ENCODE measurements around the gene CGB2. TPM values are rescaled to one million over a fixed set of nuclear protein-coding genes. Genes with fewer than 3 reads are reported as not detected.
"Not testable (repeated sequence)": the region's sequence is repeated elsewhere in the genome, so short reads cannot be mapped to it uniquely, and the experiment has no call there.

CGB2 gene
- total and polyA plus RNA-seq, 5 donors: not detected

GRCh38 chr19:49020931-49021895, 10.5 kb upstream of the CGB2 start:
- 41% methylated on average over 16 of the region's 16 CpGs for WGBS
- Histone ChIP-seq H3K27ac (ENCODE audit: low read length) (no peak overlapping the region), H3K4me3 (ENCODE audit: low read length) (no peak overlapping the region), H3K27me3 (ENCODE audit: control insufficient read depth, insufficient read depth) (no peaks in the 10 kb centered on the region), H3K9me3 (ENCODE audit: control insufficient read depth, low read length) (no peaks in the 10 kb centered on the region), H3K4me1 (ENCODE audit: control insufficient read depth, insufficient read depth, low read length) (no peaks in the 10 kb centered on the region)
- ATAC-seq: no peak
- intact Hi-C loops (cut with DNase I): no loop called here
- peak in 1 of 3 donors; percentile 22 for DNase-seq

DNA sequence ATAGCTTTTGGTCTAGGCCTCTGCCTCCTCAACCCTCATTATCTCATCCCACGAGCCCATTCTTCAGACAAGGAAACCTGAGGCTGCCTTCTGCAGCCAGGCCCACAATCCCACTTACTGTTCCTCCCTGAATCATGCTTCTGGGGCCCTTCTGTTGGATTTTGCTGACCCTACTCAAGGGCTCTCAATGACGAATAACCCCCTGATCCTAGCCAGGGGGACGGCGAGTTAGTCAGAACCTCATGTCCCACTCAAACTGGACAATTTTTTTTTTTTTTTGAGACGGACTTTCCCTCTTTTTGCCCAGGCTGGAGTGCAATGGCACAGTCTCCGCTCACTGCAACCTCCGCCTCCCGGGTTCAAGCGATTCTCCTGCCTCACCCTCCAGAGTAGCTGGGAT, 9.6 kb upstream of the CGB2 start:
- no peaks in the 10 kb centered on the region for H3K4me1 ChIP-seq (ENCODE audit: control insufficient read depth, insufficient read depth, low read length)
- intact Hi-C loops (cut with DNase I): no loop called here
- no peaks in the 10 kb centered on the region for H3K27me3 ChIP-seq (ENCODE audit: control insufficient read depth, insufficient read depth)
- ATAC-seq: no peak
- H3K4me3 ChIP-seq (ENCODE audit: low read length): no peak overlapping the region
- 92% methylated on average over 9 of the region's 9 CpGs for WGBS
- peak in 1 of 3 donors; percentile 7 for DNase-seq
- H3K27ac ChIP-seq (ENCODE audit: low read length): no peak overlapping the region
- H3K9me3 ChIP-seq (ENCODE audit: control insufficient read depth, low read length): no peaks in the 10 kb centered on the region

- H3K4me1 ChIP-seq (ENCODE audit: control insufficient read depth, insufficient read depth, low read length); H3K27me3 ChIP-seq (ENCODE audit: control insufficient read depth, insufficient read depth); intact Hi-C loops (cut with DNase I); H3K9me3 ChIP-seq (ENCODE audit: control insufficient read depth, low read length); ATAC-seq; H3K27ac ChIP-seq (ENCODE audit: low read length); H3K4me3 ChIP-seq (ENCODE audit: low read length): not testable (repeated sequence)
- 73% methylated on average over 13 of the region's 15 CpGs for WGBS
- DNase-seq: peak in 1 of 3 donors; percentile 7
Observed at GRCh38 chr19:49024233-49024632, 7.5 kb upstream of the CGB2 start, which contains the start of gene CGB3. Gene CGB3, minus strand, starts transcription at chr19:49024333. Its CDS starts 362 bp downstream, at chr19:49023971.

- H3K4me3 ChIP-seq (ENCODE audit: low read length); H3K27ac ChIP-seq (ENCODE audit: low read length); intact Hi-C loops (cut with DNase I); H3K4me1 ChIP-seq (ENCODE audit: control insufficient read depth, insufficient read depth, low read length); DNase-seq; H3K9me3 ChIP-seq (ENCODE audit: control insufficient read depth, low read length); H3K27me3 ChIP-seq (ENCODE audit: control insufficient read depth, insufficient read depth); ATAC-seq: not testable (repeated sequence)
- 78% methylated on average over 4 of the region's 6 CpGs for WGBS
Observed at GRCh38 chr19:49025088-49025487, 6.6 kb upstream of the CGB2 start.

DNA sequence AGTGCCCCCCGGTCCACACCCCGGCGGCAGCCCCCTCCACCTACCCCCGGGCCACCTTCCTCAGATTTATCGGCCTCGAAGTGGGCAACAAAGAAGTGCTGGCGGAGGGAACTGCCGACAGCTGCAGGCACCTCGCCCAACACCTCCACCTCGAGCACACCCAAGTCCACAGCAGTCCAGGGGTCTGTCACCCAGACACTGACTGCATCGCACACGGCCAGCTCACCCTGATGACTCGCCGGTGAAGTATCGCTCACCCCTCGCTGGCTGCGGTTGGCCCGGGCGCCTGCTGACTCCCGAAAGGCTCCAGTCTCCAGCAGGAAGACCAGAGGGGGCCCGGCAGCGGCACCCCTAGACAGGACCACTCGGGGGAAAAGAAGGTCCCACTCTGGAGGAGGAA, 6.1 kb upstream of the CGB2 start:
- H3K27me3 ChIP-seq (ENCODE audit: control insufficient read depth, insufficient read depth); intact Hi-C loops (cut with DNase I); H3K4me1 ChIP-seq (ENCODE audit: control insufficient read depth, insufficient read depth, low read length); H3K27ac ChIP-seq (ENCODE audit: low read length); ATAC-seq; H3K9me3 ChIP-seq (ENCODE audit: control insufficient read depth, low read length); H3K4me3 ChIP-seq (ENCODE audit: low read length): not testable (repeated sequence)
- DNase-seq: peak in 1 of 3 donors; percentile 18
- WGBS: 66% methylated on average over 23 of the region's 23 CpGs

DNA sequence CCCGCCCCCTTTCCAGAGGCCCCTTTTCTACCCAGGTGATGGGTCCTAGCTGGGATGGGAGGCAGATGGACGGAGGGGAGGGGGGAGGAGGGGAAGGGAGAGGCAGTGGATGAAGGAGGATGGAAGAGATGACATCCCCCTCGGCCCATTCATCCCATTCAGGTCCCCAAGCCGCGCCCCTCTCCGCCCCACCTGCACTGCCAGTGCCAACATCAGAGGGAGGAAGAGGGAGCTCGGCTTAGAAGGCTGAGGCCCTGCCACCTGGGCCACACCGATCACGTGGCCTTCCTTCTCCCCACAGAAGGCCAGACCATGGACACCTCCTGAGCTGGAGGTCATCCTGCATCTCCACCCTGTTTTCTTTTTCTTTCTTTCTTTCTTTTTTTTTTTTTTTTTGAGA, 3.0 kb upstream of the CGB2 start:
- WGBS: 85% methylated on average over 9 of the region's 9 CpGs
- intact Hi-C loops (cut with DNase I); H3K27ac ChIP-seq (ENCODE audit: low read length); H3K27me3 ChIP-seq (ENCODE audit: control insufficient read depth, insufficient read depth); H3K4me1 ChIP-seq (ENCODE audit: control insufficient read depth, insufficient read depth, low read length); ATAC-seq; H3K9me3 ChIP-seq (ENCODE audit: control insufficient read depth, low read length); H3K4me3 ChIP-seq (ENCODE audit: low read length): not testable (repeated sequence)
- DNase-seq: peak in 1 of 3 donors; percentile 20

GRCh38 chr19:49029749-49030148, 1.9 kb upstream of the CGB2 start:
- intact Hi-C loops (cut with DNase I); ATAC-seq; H3K4me3 ChIP-seq (ENCODE audit: low read length); H3K9me3 ChIP-seq (ENCODE audit: control insufficient read depth, low read length); H3K27ac ChIP-seq (ENCODE audit: low read length); H3K27me3 ChIP-seq (ENCODE audit: control insufficient read depth, insufficient read depth); H3K4me1 ChIP-seq (ENCODE audit: control insufficient read depth, insufficient read depth, low read length): not testable (repeated sequence)
- DNase-seq: peak in 1 of 3 donors; percentile 2
- 80% methylated on average over 14 of the region's 14 CpGs for WGBS

GRCh38 chr19:49030323-49030722, 1.4 kb upstream of the CGB2 start:
- H3K9me3 ChIP-seq (ENCODE audit: control insufficient read depth, low read length); H3K4me1 ChIP-seq (ENCODE audit: control insufficient read depth, insufficient read depth, low read length); intact Hi-C loops (cut with DNase I); H3K4me3 ChIP-seq (ENCODE audit: low read length); H3K27ac ChIP-seq (ENCODE audit: low read length); ATAC-seq; DNase-seq; H3K27me3 ChIP-seq (ENCODE audit: control insufficient read depth, insufficient read depth): not testable (repeated sequence)
- WGBS: 92% methylated on average over 5 of the region's 8 CpGs

DNA sequence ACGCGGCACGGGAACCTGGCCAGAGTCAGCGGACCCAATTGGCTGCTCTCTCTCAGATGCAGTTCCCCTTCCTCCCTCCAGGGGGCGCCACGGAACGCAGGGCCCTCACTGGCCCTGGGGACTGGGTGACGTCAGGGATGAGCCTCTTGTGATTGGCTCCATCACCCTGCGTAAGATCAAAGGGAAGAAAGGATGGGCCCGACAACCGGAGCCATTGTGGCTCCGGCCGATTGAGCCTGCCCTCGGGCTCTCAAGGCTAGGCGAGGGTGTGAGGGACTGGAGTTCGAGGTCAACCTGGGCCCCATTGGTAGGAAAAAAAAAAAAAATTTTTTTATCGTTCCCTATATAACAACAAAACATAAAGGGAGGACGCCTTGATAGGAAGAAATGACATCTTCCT, 5.1 kb downstream of the CGB2 start, which contains the start of gene CGB1:
CGB1 (minus strand) TSS at position 81 of the 400 bp plus-strand sequence. CDS start 184 bp downstream, outside the sequence.
- ATAC-seq; H3K4me3 ChIP-seq (ENCODE audit: low read length); H3K27ac ChIP-seq (ENCODE audit: low read length); H3K27me3 ChIP-seq (ENCODE audit: control insufficient read depth, insufficient read depth); H3K9me3 ChIP-seq (ENCODE audit: control insufficient read depth, low read length); intact Hi-C loops (cut with DNase I); H3K4me1 ChIP-seq (ENCODE audit: control insufficient read depth, insufficient read depth, low read length): not testable (repeated sequence)
- 49% methylated on average over 18 of the region's 18 CpGs for WGBS
- DNase-seq: peak in 1 of 3 donors; percentile 36

DNA sequence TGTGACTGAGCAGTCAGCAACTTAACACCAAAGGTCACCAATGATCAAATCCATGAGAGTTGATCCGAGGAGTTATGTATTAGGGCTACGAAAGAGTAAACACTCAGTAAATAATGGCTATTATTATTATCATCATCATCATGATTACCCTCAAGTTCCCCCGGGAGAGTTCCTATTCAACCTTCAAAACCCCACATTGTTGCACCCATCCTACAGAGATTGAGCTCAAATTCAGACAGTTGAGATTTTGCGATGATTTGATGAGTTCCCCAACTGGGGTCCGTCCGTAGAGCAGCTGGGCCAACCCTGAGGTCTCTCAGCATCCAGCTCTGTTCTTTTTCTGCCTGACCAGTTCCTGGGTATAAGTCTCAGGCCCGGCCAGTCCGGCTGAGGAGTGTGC, 6.4 kb downstream of the CGB2 start:
- H3K4me1 ChIP-seq (ENCODE audit: control insufficient read depth, insufficient read depth, low read length); H3K9me3 ChIP-seq (ENCODE audit: control insufficient read depth, low read length); intact Hi-C loops (cut with DNase I); H3K27me3 ChIP-seq (ENCODE audit: control insufficient read depth, insufficient read depth); DNase-seq; ATAC-seq; H3K27ac ChIP-seq (ENCODE audit: low read length); H3K4me3 ChIP-seq (ENCODE audit: low read length): not testable (repeated sequence)
- 93% methylated on average over 6 of the region's 8 CpGs for WGBS

GRCh38 chr19:49038557-49039276, 7.0 kb downstream of the CGB2 start:
- H3K4me1 ChIP-seq (ENCODE audit: control insufficient read depth, insufficient read depth, low read length); H3K9me3 ChIP-seq (ENCODE audit: control insufficient read depth, low read length); intact Hi-C loops (cut with DNase I); H3K27me3 ChIP-seq (ENCODE audit: control insufficient read depth, insufficient read depth); H3K4me3 ChIP-seq (ENCODE audit: low read length); ATAC-seq; H3K27ac ChIP-seq (ENCODE audit: low read length): not testable (repeated sequence)
- WGBS: 84% methylated on average over 26 of the region's 26 CpGs
- peak in 1 of 3 donors; percentile 6 for DNase-seq
